HepG2 (cell line): ENCODE data around the gene TMEM63B. TPM values are rescaled to one million over a fixed set of nuclear protein-coding genes. Genes with fewer than 3 reads are reported as not detected.
A peak's percentile ranks its signal among the peaks of the same experiment; 100 is the strongest.

Experiments used
- CHD4 ChIP-seq: fragments of 200-600 bp; sonication (generic); IDR thresholded peaks from 2 replicates; pipeline ENCODE4 v1.7.0; 2017; ENCODE audit warnings: mild to moderate bottlenecking, low read length, borderline replicate concordance
- FOXP1 ChIP-seq, 2 experiments: fragments of 450-650 bp in 1 of 2; IDR thresholded peaks; 2 replicates each; pipeline ENCODE4 v1.6.1; 2017 to 2018; ENCODE audit warnings: antibody characterized with exemption in 1 of 2
- GATAD1 ChIP-seq: IDR thresholded peaks from 2 replicates; pipeline ENCODE4 v1.6.1; 2016; ENCODE audit warnings: missing genetic modification reagents, missing compliant biosample characterization
- HNRNPH1 ChIP-seq: fragments of 200-400 bp; formaldehyde crosslinking; optimal IDR thresholded peaks from 2 replicates; pipeline ENCODE3; 2017; ENCODE audit warnings: mild to moderate bottlenecking, low read depth, low read length
- HOXD1 ChIP-seq: sonication (generic); formaldehyde crosslinking; IDR thresholded peaks from 2 replicates; pipeline ENCODE4 v1.5.0; 2020; ENCODE audit warnings: missing genetic modification reagents
- MLLT10 ChIP-seq: sonication (generic); formaldehyde crosslinking; IDR thresholded peaks from 2 replicates; pipeline ENCODE4 v1.4.0; 2020; ENCODE audit warnings: missing genetic modification reagents
- NKX3-1 ChIP-seq: sonication (generic); formaldehyde crosslinking; IDR thresholded peaks from 2 replicates; pipeline ENCODE4 v1.5.0; 2020; ENCODE audit warnings: missing genetic modification reagents
- PRPF4 ChIP-seq: fragments of 200-400 bp; formaldehyde crosslinking; IDR thresholded peaks from 2 replicates; pipeline ENCODE4 v1.6.1; 2016; ENCODE audit warnings: low read length, low read depth; ENCODE audit not compliant: poor library complexity, severe bottlenecking
- TBX2 ChIP-seq: sonication (generic); formaldehyde crosslinking; IDR thresholded peaks from 2 replicates; pipeline ENCODE4 v1.5.0; 2020; ENCODE audit warnings: missing genetic modification reagents, mild to moderate bottlenecking, borderline replicate concordance
- ZBED4 ChIP-seq: sonication (generic); formaldehyde crosslinking; IDR thresholded peaks from 2 replicates; pipeline ENCODE4 v1.4.0; 2020; ENCODE audit warnings: missing genetic modification reagents, borderline replicate concordance
- ZBTB37 ChIP-seq: sonication (generic); formaldehyde crosslinking; IDR thresholded peaks from 2 replicates; pipeline ENCODE4 v1.4.0; 2020; ENCODE audit warnings: mild to moderate bottlenecking, missing genetic modification reagents
- ZBTB42 ChIP-seq: sonication (generic); formaldehyde crosslinking; IDR thresholded peaks from 2 replicates; pipeline ENCODE4 v1.5.0; 2020; ENCODE audit warnings: mild to moderate bottlenecking, missing genetic modification reagents
- ZIK1 ChIP-seq: sonication (generic); formaldehyde crosslinking; IDR thresholded peaks from 2 replicates; pipeline ENCODE4 v1.5.0; 2020; ENCODE audit warnings: mild to moderate bottlenecking, low read depth, missing genetic modification reagents, borderline replicate concordance
- ZNF138 ChIP-seq: sonication (generic); formaldehyde crosslinking; IDR thresholded peaks from 2 replicates; pipeline ENCODE4 v1.5.0; 2020; ENCODE audit warnings: mild to moderate bottlenecking, low read depth, missing genetic modification reagents
- ZNF256 ChIP-seq: sonication (generic); formaldehyde crosslinking; conservative IDR thresholded peaks from 2 replicates; pipeline ENCODE4 v1.4.0; 2020; ENCODE audit warnings: missing genetic modification reagents
- polyA plus RNA-seq, 8 experiments: library from polyadenylated mRNA; depleted of rRNA in 3 of 8; stranded (reverse) in 7 of 8; unstranded in 1 of 8; fragments of >200 nt; fragmentation: Illumina TruSeq in 4 of 8; extraction: Trizol in 4 of 8; gene quantifications; 2 replicates each; pipeline versions ENCODE4 v1.2.1 to v1.2.3, GENCODE V29; 2011 to 2016; ENCODE audit warnings: low read depth in 4 of 8, missing spikeins in 1 of 8, mixed read lengths in 1 of 8; ENCODE audit not compliant: insufficient read depth in 1 of 8
- total RNA-seq, 5 experiments: library from RNA; depleted of rRNA; stranded (reverse); fragments of >200 nt; fragmentation: Illumina TruSeq; extraction: Trizol; gene quantifications; 2 replicates each; pipeline ENCODE4 v1.2.3, GENCODE V29; 2016; ENCODE audit warnings: low read depth in 1 of 5
- TF ChIP-seq, protein P1 (sequence below): sonication (generic); formaldehyde crosslinking; IDR thresholded peaks from 2 replicates; pipeline ENCODE4 v1.5.0; 2020; ENCODE audit warnings: missing genetic modification reagents
- TF ChIP-seq, protein P2 (sequence below), 2 experiments: fragments of 450-650 bp in 1 of 2; sonication (generic) in 1 of 2; formaldehyde crosslinking; IDR thresholded peaks; 2 replicates each; pipeline versions ENCODE4 v1.5.0 to v1.8.0; 2020 to 2022; ENCODE audit warnings: mild to moderate bottlenecking in 1 of 2, missing genetic modification reagents in 1 of 2
- TF ChIP-seq, protein P3 (sequence below): sonication (generic); formaldehyde crosslinking; IDR thresholded peaks from 2 replicates; pipeline ENCODE4 v1.4.0; 2020; ENCODE audit warnings: missing genetic modification reagents
- TF ChIP-seq, protein P4 (sequence below): sonication (generic); formaldehyde crosslinking; IDR thresholded peaks from 2 replicates; pipeline ENCODE4 v1.4.0; 2020; ENCODE audit warnings: missing genetic modification reagents

TMEM63B gene
- total and polyA plus RNA-seq, 2 of the 13 experiments (the other 11 are each of a cell fraction or from before 2014, with no cell fraction given), result 27.4 to 75.8 TPM

GRCh38 chr6:44128020-44128917 lies 915 bp downstream of the TMEM63B start (continued):
- TF ChIP-seq ZBED4 (CRISPR knock-in tag) (no peak), ZBTB42 (no peak), HOXD1 (CRISPR knock-in tag) (peak; percentile 54; the same call in 1 of the 2 replicates), ZNF138 (0 out of 2 replicates have a peak, but pooled peaks have one; percentile 45), HNRNPH1 (no peak), ZBTB37 (CRISPR knock-in tag) (no peak), GATAD1 (CRISPR knock-in tag) (no peak), ZNF256 (CRISPR knock-in tag) (no peak), TBX2 (peak; percentile 73), CHD4 (no peak), MLLT10 (no peak), NKX3-1 (no peak), FOXP1 (IDR thresholded peaks at IDR 0.05) (no peak), FOXP1 (CRISPR knock-in tag; IDR thresholded peaks at IDR 0.05) (no peak), ZIK1 (CRISPR knock-in tag) (0 out of 2 replicates have a peak, but pooled peaks have one; percentile 46), PRPF4 (no peak)
- TF ChIP-seq, protein P1, sequence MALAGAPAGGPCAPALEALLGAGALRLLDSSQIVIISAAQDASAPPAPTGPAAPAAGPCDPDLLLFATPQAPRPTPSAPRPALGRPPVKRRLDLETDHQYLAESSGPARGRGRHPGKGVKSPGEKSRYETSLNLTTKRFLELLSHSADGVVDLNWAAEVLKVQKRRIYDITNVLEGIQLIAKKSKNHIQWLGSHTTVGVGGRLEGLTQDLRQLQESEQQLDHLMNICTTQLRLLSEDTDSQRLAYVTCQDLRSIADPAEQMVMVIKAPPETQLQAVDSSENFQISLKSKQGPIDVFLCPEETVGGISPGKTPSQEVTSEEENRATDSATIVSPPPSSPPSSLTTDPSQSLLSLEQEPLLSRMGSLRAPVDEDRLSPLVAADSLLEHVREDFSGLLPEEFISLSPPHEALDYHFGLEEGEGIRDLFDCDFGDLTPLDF (CRISPR knock-in tag), result no peak
- TF ChIP-seq, protein P2, sequence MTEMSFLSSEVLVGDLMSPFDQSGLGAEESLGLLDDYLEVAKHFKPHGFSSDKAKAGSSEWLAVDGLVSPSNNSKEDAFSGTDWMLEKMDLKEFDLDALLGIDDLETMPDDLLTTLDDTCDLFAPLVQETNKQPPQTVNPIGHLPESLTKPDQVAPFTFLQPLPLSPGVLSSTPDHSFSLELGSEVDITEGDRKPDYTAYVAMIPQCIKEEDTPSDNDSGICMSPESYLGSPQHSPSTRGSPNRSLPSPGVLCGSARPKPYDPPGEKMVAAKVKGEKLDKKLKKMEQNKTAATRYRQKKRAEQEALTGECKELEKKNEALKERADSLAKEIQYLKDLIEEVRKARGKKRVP (CRISPR knock-in tag; IDR thresholded peaks at IDR 0.05), result no peak
- TF ChIP-seq, protein P3, sequence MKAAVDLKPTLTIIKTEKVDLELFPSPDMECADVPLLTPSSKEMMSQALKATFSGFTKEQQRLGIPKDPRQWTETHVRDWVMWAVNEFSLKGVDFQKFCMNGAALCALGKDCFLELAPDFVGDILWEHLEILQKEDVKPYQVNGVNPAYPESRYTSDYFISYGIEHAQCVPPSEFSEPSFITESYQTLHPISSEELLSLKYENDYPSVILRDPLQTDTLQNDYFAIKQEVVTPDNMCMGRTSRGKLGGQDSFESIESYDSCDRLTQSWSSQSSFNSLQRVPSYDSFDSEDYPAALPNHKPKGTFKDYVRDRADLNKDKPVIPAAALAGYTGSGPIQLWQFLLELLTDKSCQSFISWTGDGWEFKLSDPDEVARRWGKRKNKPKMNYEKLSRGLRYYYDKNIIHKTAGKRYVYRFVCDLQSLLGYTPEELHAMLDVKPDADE, result peak; percentile 44; the same call in 1 of the 2 replicates
- TF ChIP-seq, protein P4, sequence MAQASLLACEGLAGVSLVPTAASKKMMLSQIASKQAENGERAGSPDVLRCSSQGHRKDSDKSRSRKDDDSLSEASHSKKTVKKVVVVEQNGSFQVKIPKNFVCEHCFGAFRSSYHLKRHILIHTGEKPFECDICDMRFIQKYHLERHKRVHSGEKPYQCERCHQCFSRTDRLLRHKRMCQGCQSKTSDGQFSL, result peak; percentile 50; the same call in 1 of the 2 replicates
